ENCODE data around the gene LLGL1. TPM values are rescaled to one million over a fixed set of nuclear protein-coding genes. Genes with fewer than 3 reads are reported as not detected.

Gene LLGL1
- total RNA-seq, 1 experiment from 2014 or later, result 65.0 TPM

DNA sequence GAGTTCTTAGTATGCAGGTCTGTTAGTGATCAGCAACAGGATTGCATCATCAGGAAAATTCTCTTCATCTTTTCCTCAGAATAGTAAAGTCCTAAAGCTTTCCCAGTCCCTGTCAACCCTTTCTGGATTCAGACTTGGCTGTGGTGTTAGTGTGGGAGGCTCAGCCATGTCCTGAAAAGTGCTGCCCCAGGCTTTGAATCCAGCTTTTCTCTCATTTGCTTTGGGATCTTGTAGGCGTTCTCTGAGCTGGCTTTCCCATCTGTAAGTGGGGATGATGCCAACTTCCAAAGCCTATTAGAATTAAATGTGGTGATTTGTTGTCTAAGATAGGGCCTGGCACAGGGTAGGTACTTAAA is 38.8 kb upstream of the LLGL1 start:
- H2AFZ ChIP-seq (ENCODE audit: low read length), result no peak overlapping the region
- H3K9ac ChIP-seq (ENCODE audit: extremely low read depth, insufficient read length, low read length), result peak overlapping the region; percentile 50
- peaks cover 17% of the 10 kb centered on the region for H3K79me1 ChIP-seq (ENCODE audit: insufficient read depth, low read depth, low read length, poor library complexity, severe bottlenecking)
- no peak overlapping the region for H3K56ac ChIP-seq (ENCODE audit: insufficient read length, low read depth, low read length)
- peaks cover 21% of the 10 kb centered on the region for H3K23me2 ChIP-seq (ENCODE audit: insufficient read length, low read depth, low read length, poor library complexity, severe bottlenecking)
- WGBS (ENCODE audit: extremely low coverage, insufficient read length, low lambda C conversion rate), result no CpG with 5 or more reads among the region's 1 CpG
- H2AK5ac ChIP-seq (ENCODE audit: insufficient read length, low read length), result no peak overlapping the region
- H2BK120ac ChIP-seq (ENCODE audit: low read depth, low read length, poor library complexity, severe bottlenecking), result no peak overlapping the region
- H4K5ac ChIP-seq (ENCODE audit: insufficient read length, low read depth, low read length), result no peak overlapping the region
- H3K4me3 Mint-ChIP-seq, result peak overlapping the region; percentile 92 to 95
- H3K79me2 ChIP-seq (ENCODE audit: insufficient read depth, low read length), result peaks cover 49% of the 10 kb centered on the region; the same call in 1 of the 2 replicates
- peaks cover 45 to 46% of the 10 kb centered on the region in 2 experiments for H3K4me1 Mint-ChIP-seq
- H3T11ph ChIP-seq (ENCODE audit: low read length), result no peak overlapping the region
- no peaks in the 10 kb centered on the region for H3K27me3 ChIP-seq (ENCODE audit: insufficient read depth, low read length)
- no peak overlapping the region for H4K91ac ChIP-seq (ENCODE audit: insufficient read length, low read depth, low read length)
- no peak overlapping the region for H2BK5ac ChIP-seq (ENCODE audit: insufficient read length, low read length)
- H3K14ac ChIP-seq (ENCODE audit: insufficient read depth, low read length), result no peak overlapping the region
- H2BK12ac ChIP-seq (ENCODE audit: insufficient read length, low read depth, low read length), result no peak overlapping the region
- H2BK20ac ChIP-seq (ENCODE audit: low read depth, low read length, poor library complexity, severe bottlenecking), result no peak overlapping the region
- no peaks in the 10 kb centered on the region for H4K20me1 ChIP-seq (ENCODE audit: control insufficient read depth, insufficient read depth, insufficient read length)
- H3K9me3 ChIP-seq (ENCODE audit: control insufficient read depth, low read depth, low read length), result no peaks in the 10 kb centered on the region
- no peaks in the 10 kb centered on the region for H3K27me3 Mint-ChIP-seq (ENCODE audit: low read depth)
- H3K27ac ChIP-seq (ENCODE audit: insufficient read length, low read depth, low read length), result no peak overlapping the region
- no peak for DNase-seq
- H3K23ac ChIP-seq (ENCODE audit: insufficient read length, low read depth, low read length), result no peak overlapping the region
- H3K4me2 ChIP-seq (ENCODE audit: insufficient read depth, insufficient read length, low read length), result peak overlapping the region; percentile 72
- peaks cover 9% of the 10 kb centered on the region; the same call in 1 of the 2 replicates for H3K4me1 ChIP-seq (ENCODE audit: insufficient read depth, low read length)
- peaks cover 19 to 57% (median 35%) of the 10 kb centered on the region in 3 experiments; a peak in 6 of 7 replicates for H3K36me3 Mint-ChIP-seq (ENCODE audit: insufficient read depth in 1 of 3, low read depth in 3 of 3)
- TF ChIP-seq, protein P1, sequence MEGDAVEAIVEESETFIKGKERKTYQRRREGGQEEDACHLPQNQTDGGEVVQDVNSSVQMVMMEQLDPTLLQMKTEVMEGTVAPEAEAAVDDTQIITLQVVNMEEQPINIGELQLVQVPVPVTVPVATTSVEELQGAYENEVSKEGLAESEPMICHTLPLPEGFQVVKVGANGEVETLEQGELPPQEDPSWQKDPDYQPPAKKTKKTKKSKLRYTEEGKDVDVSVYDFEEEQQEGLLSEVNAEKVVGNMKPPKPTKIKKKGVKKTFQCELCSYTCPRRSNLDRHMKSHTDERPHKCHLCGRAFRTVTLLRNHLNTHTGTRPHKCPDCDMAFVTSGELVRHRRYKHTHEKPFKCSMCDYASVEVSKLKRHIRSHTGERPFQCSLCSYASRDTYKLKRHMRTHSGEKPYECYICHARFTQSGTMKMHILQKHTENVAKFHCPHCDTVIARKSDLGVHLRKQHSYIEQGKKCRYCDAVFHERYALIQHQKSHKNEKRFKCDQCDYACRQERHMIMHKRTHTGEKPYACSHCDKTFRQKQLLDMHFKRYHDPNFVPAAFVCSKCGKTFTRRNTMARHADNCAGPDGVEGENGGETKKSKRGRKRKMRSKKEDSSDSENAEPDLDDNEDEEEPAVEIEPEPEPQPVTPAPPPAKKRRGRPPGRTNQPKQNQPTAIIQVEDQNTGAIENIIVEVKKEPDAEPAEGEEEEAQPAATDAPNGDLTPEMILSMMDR (conservative IDR thresholded peaks at IDR 0.05), result no peak
- H3K4ac ChIP-seq (ENCODE audit: low read depth, low read length), result no peak overlapping the region
- no peak overlapping the region for H2BK15ac ChIP-seq (ENCODE audit: low read depth, low read length)
- peak overlapping the region in 2 of 3 experiments; percentile 54 to 92; a peak in 2 of 7 replicates for H3K27ac Mint-ChIP-seq
- H3K18ac ChIP-seq (ENCODE audit: insufficient read length, low read depth, low read length), result no peak overlapping the region
- no peak overlapping the region for H4K8ac ChIP-seq (replicated peaks; ENCODE audit: insufficient read length, low read depth, low read length)
- no peaks in the 10 kb centered on the region; a peak in 1 of 5 replicates for H3K9me3 Mint-ChIP-seq

All from H9 (cell line).